Measurements from ENCODE around the gene BCLAF1. TPM values are rescaled to one million over a fixed set of nuclear protein-coding genes. Genes with fewer than 3 reads are reported as not detected.
A peak's percentile ranks its signal among the peaks of the same experiment; 100 is the strongest.

Gene BCLAF1
- total and polyA plus RNA-seq, 9 of the 15 experiments (the other 6 are each of a cell fraction or from before 2014, with no cell fraction given) = 65.4 to 286 (median 165) TPM

DNA sequence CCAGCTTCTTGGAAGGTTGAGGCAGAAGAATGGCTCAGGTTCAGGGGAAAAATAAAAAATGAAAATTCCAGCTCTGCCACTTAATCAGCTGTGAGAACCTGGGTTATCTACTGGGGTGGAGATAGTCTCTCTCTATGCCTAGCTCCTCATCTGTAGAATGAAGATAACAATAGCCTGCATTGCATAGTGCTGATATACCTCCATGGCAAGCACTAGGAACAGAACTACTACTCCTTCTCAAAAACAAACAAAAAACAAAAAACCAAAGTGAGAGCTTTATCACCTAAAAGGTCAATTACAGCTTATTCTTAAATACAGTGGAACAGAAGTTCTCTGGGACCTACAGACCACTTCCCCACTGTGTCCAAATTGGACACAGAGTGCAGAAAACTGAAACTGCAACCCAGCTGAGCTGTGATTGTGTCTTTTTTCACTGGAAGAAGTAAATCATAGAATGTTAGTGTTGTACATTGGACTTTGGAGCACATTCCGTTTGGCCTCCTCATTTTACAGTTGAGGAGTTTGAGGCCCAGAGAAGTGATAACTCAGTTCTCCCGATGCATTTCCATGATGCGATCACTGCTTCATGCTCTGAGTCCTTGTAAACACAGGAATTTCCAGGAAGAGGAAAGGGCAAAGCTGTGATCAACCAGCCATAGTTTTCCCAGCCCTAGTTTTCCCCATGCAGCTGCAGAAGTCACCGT lies 62.8 kb downstream of the BCLAF1 start (continued):
- TF ChIP-seq, protein P1, sequence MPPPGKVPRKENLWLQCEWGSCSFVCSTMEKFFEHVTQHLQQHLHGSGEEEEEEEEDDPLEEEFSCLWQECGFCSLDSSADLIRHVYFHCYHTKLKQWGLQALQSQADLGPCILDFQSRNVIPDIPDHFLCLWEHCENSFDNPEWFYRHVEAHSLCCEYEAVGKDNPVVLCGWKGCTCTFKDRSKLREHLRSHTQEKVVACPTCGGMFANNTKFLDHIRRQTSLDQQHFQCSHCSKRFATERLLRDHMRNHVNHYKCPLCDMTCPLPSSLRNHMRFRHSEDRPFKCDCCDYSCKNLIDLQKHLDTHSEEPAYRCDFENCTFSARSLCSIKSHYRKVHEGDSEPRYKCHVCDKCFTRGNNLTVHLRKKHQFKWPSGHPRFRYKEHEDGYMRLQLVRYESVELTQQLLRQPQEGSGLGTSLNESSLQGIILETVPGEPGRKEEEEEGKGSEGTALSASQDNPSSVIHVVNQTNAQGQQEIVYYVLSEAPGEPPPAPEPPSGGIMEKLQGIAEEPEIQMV (tag; conservative IDR thresholded peaks at IDR 0.05; ENCODE audit: low read depth) = no peak
- TF ChIP-seq, protein P2, sequence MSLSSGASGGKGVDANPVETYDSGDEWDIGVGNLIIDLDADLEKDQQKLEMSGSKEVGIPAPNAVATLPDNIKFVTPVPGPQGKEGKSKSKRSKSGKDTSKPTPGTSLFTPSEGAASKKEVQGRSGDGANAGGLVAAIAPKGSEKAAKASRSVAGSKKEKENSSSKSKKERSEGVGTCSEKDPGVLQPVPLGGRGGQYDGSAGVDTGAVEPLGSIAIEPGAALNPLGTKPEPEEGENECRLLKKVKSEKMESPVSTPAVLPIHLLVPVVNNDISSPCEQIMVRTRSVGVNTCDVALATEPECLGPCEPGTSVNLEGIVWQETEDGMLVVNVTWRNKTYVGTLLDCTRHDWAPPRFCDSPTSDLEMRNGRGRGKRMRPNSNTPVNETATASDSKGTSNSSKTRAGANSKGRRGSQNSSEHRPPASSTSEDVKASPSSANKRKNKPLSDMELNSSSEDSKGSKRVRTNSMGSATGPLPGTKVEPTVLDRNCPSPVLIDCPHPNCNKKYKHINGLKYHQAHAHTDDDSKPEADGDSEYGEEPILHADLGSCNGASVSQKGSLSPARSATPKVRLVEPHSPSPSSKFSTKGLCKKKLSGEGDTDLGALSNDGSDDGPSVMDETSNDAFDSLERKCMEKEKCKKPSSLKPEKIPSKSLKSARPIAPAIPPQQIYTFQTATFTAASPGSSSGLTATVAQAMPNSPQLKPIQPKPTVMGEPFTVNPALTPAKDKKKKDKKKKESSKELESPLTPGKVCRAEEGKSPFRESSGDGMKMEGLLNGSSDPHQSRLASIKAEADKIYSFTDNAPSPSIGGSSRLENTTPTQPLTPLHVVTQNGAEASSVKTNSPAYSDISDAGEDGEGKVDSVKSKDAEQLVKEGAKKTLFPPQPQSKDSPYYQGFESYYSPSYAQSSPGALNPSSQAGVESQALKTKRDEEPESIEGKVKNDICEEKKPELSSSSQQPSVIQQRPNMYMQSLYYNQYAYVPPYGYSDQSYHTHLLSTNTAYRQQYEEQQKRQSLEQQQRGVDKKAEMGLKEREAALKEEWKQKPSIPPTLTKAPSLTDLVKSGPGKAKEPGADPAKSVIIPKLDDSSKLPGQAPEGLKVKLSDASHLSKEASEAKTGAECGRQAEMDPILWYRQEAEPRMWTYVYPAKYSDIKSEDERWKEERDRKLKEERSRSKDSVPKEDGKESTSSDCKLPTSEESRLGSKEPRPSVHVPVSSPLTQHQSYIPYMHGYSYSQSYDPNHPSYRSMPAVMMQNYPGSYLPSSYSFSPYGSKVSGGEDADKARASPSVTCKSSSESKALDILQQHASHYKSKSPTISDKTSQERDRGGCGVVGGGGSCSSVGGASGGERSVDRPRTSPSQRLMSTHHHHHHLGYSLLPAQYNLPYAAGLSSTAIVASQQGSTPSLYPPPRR (CRISPR knock-in tag; IDR thresholded peaks at IDR 0.05; ENCODE audit: borderline replicate concordance) = no peak
- TF ChIP-seq ZKSCAN3 (CRISPR knock-in tag; IDR thresholded peaks at IDR 0.05) (no peak), ZNF274 (IDR thresholded peaks at IDR 0.05; ENCODE audit: borderline replicate concordance, low read depth, low read length) (no peak), EP400 (IDR thresholded peaks at IDR 0.05) (peak; percentile 31; the same call in 1 of the 2 replicates), ZNF232 (CRISPR knock-in tag; IDR thresholded peaks at IDR 0.05) (no peak), MCM5 (IDR thresholded peaks at IDR 0.05; ENCODE audit: low read depth) (no peak), ZNF551 (CRISPR knock-in tag; IDR thresholded peaks at IDR 0.05) (no peak)
- TF ChIP-seq, protein P3, sequence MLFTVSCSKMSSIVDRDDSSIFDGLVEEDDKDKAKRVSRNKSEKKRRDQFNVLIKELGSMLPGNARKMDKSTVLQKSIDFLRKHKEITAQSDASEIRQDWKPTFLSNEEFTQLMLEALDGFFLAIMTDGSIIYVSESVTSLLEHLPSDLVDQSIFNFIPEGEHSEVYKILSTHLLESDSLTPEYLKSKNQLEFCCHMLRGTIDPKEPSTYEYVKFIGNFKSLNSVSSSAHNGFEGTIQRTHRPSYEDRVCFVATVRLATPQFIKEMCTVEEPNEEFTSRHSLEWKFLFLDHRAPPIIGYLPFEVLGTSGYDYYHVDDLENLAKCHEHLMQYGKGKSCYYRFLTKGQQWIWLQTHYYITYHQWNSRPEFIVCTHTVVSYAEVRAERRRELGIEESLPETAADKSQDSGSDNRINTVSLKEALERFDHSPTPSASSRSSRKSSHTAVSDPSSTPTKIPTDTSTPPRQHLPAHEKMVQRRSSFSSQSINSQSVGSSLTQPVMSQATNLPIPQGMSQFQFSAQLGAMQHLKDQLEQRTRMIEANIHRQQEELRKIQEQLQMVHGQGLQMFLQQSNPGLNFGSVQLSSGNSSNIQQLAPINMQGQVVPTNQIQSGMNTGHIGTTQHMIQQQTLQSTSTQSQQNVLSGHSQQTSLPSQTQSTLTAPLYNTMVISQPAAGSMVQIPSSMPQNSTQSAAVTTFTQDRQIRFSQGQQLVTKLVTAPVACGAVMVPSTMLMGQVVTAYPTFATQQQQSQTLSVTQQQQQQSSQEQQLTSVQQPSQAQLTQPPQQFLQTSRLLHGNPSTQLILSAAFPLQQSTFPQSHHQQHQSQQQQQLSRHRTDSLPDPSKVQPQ (CRISPR knock-in tag; IDR thresholded peaks at IDR 0.05; ENCODE audit: borderline replicate concordance) = no peak
